ENCODE data around the gene CBR4.

DNA sequence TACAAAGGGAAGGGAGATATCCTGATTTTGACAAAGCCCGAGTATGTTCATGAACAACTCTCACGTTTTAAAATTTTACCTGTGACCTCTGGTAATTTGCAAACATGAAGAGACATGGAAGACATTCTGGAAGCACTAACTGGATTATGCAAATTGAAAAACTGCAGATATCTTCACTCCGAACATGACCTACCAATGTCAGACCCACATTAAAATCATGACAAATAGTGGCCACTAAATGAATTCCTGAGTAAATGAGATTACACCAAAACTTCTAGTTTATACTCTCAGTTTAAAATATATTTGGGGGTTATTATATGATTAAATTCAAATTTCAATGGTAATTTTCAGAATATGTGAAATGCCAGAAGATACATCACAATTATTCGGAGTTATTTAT, 19.9 kb upstream of the CBR4 start:
- TF ChIP-seq, protein P1, sequence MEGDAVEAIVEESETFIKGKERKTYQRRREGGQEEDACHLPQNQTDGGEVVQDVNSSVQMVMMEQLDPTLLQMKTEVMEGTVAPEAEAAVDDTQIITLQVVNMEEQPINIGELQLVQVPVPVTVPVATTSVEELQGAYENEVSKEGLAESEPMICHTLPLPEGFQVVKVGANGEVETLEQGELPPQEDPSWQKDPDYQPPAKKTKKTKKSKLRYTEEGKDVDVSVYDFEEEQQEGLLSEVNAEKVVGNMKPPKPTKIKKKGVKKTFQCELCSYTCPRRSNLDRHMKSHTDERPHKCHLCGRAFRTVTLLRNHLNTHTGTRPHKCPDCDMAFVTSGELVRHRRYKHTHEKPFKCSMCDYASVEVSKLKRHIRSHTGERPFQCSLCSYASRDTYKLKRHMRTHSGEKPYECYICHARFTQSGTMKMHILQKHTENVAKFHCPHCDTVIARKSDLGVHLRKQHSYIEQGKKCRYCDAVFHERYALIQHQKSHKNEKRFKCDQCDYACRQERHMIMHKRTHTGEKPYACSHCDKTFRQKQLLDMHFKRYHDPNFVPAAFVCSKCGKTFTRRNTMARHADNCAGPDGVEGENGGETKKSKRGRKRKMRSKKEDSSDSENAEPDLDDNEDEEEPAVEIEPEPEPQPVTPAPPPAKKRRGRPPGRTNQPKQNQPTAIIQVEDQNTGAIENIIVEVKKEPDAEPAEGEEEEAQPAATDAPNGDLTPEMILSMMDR (IDR thresholded peaks at IDR 0.05) = no peak
- no peak for TF ChIP-seq POLR2AphosphoS5 (IDR thresholded peaks at IDR 0.05; ENCODE audit: insufficient read depth in 1 of 2, low read depth in 1 of 2)

All from vagina (tissue), 2 donors.